ENCODE measurements around the gene KRT20.
A peak's percentile ranks its signal among the peaks of the same experiment; 100 is the strongest.

The KRT20 gene

GRCh38 chr17:40850293-40850972 lies 34.6 kb downstream of the KRT20 start:
- DNase-seq, result no peak

GRCh38 chr17:40849723-40850122 lies 35.3 kb downstream of the KRT20 start:
- DNase-seq, result no peak

GRCh38 chr17:40848583-40849235 lies 36.3 kb downstream of the KRT20 start:
- no peak for DNase-seq

- no peak for DNase-seq
These were observed 38.4 kb downstream of the KRT20 start for GRCh38 chr17:40846515-40847144.

GRCh38 chr17:40844671-40845107 lies 40.4 kb downstream of the KRT20 start:
- DNase-seq, result no peak

GRCh38 chr17:40843242-40843641 lies 41.8 kb downstream of the KRT20 start:
- no peak for DNase-seq

GRCh38 chr17:40841246-40841645 lies 43.8 kb downstream of the KRT20 start:
- DNase-seq, result no peak

- DNase-seq, result no peak
These were observed 45.8 kb downstream of the KRT20 start for GRCh38 chr17:40839194-40839593.

GRCh38 chr17:40836020-40836419 lies 49.0 kb downstream of the KRT20 start:
- no peak for DNase-seq

GRCh38 chr17:40833882-40834281 lies 51.2 kb downstream of the KRT20 start:
- DNase-seq, result no peak

GRCh38 chr17:40832840-40833239 lies 52.2 kb downstream of the KRT20 start:
- no peak for DNase-seq

GRCh38 chr17:40830085-40830776 lies 54.8 kb downstream of the KRT20 start:
- DNase-seq, result no peak

- DNase-seq, result no peak
These were observed 56.5 kb downstream of the KRT20 start for GRCh38 chr17:40828454-40829044.

- peak; percentile 23 for DNase-seq
These were observed 57.1 kb downstream of the KRT20 start for GRCh38 chr17:40827746-40828453.

Data from fibroblast of skin of back (primary cell).